NT2/D1 (cell line): ENCODE results near the gene PGAM1.
A peak's percentile ranks its signal among the peaks of the same experiment; 100 is the strongest.

Source experiments
- DNase-seq: peaks from one replicate; pipeline ENCODE4 v3.0.0-alpha.2; 2011; ENCODE audit warnings: low read depth, low spot score
- H3K27me3 ChIP-seq: 2 replicates; pipeline ENCODE4 v1.6.0; 2011; ENCODE audit warnings: mild to moderate bottlenecking; ENCODE audit not compliant: insufficient read length, insufficient read depth
- H3K36me3 ChIP-seq: 2 replicates; pipeline ENCODE4 v1.6.1; 2011; ENCODE audit warnings: mild to moderate bottlenecking, low read length, mixed read lengths; ENCODE audit not compliant: insufficient read depth, insufficient read length
- H3K4me1 ChIP-seq: 2 replicates; pipeline ENCODE4 v1.5.1; 2011; ENCODE audit not compliant: insufficient read depth, insufficient read length
- H3K4me3 ChIP-seq: 2 replicates; pipeline ENCODE4 v1.5.1; 2011; ENCODE audit warnings: low read depth; ENCODE audit not compliant: insufficient read length
- H3K9ac ChIP-seq: 2 replicates; pipeline ENCODE4 v1.6.0; 2011; ENCODE audit warnings: low read depth; ENCODE audit not compliant: insufficient read length
- H3K9me3 ChIP-seq: 2 replicates; pipeline ENCODE4 v1.5.1; 2011; ENCODE audit warnings: mild to moderate bottlenecking, low read length; ENCODE audit not compliant: insufficient read depth
- SUZ12 ChIP-seq: IDR thresholded peaks from 2 replicates; pipeline ENCODE4 v1.6.1; 2011; ENCODE audit not compliant: insufficient read length, insufficient read depth; ENCODE audit errors: extremely low read depth
- YY1 ChIP-seq: IDR thresholded peaks from 2 replicates; pipeline ENCODE4 v1.6.1; 2011; ENCODE audit not compliant: insufficient read length, insufficient read depth
- ZNF274 ChIP-seq: IDR thresholded peaks from 2 replicates; pipeline ENCODE4 v1.6.1; 2011; ENCODE audit warnings: mild to moderate bottlenecking, low read depth, low read length

The PGAM1 gene

GRCh38 chr10:97428572-97428981 lies 2.6 kb downstream of the PGAM1 start:
- no peaks in the 10 kb centered on the region for H3K9me3 ChIP-seq
- H3K27me3 ChIP-seq, result no peaks in the 10 kb centered on the region
- no peak for DNase-seq
- peak overlapping the region; percentile 22 for H3K4me3 ChIP-seq
- TF ChIP-seq YY1, result no peak
- no peak for TF ChIP-seq ZNF274
- no peak for TF ChIP-seq SUZ12
- no peaks in the 10 kb centered on the region for H3K4me1 ChIP-seq
- H3K36me3 ChIP-seq, result peaks cover 49% of the 10 kb centered on the region
- H3K9ac ChIP-seq, result peak overlapping the region; percentile 54

DNA sequence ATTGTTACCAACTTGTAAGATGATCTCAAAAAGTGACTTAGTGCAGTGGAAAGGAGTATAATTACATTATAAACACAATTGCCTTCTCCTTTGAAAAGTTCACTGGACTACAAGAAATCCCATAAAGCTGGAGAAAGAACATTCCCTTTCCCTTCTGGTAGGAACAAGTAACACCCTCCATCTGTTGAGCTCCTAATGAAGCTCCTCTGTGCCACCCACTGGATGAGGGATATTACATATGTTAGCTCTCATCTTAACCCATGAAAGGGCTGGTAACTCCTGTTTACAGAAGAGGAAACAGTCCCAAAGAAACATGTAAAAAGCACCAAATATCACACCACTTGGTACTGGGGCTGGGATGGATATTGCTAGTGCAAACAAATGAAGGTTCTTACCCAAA lies 8.1 kb downstream of the PGAM1 start:
- Histone ChIP-seq H3K9me3 (no peaks in the 10 kb centered on the region), H3K36me3 (peaks cover 66% of the 10 kb centered on the region), H3K4me3 (no peak overlapping the region), H3K4me1 (no peaks in the 10 kb centered on the region), H3K9ac (no peak overlapping the region), H3K27me3 (no peaks in the 10 kb centered on the region)
- no peak for TF ChIP-seq YY1
- no peak for TF ChIP-seq ZNF274
- TF ChIP-seq SUZ12, result no peak
- DNase-seq, result no peak

DNA sequence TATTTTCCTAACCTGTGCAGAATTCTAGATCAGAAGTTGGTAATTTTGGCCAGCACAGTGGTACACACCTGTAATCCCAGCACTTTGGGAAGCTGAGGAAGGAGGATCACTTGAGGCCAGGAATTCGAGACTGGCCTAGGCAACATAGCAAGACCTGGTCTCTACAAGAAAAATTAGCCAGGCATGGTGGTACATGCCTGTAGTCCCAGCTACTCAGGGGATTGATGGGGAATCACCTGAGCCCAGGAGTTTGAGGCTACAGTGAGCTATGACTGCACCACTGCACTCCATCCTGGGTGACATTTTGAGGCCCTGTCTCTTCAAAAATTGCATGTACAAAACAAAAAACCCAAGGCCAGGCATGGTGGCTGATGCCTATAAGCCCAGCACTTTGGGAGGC lies 8.6 kb downstream of the PGAM1 start:
- no peak overlapping the region for H3K9ac ChIP-seq
- no peak for DNase-seq
- H3K9me3 ChIP-seq, result no peaks in the 10 kb centered on the region
- H3K4me3 ChIP-seq, result no peak overlapping the region
- peaks cover 67% of the 10 kb centered on the region for H3K36me3 ChIP-seq
- no peak for TF ChIP-seq ZNF274
- no peak for TF ChIP-seq YY1
- no peak for TF ChIP-seq SUZ12
- H3K27me3 ChIP-seq, result no peaks in the 10 kb centered on the region
- H3K4me1 ChIP-seq, result no peaks in the 10 kb centered on the region

DNA sequence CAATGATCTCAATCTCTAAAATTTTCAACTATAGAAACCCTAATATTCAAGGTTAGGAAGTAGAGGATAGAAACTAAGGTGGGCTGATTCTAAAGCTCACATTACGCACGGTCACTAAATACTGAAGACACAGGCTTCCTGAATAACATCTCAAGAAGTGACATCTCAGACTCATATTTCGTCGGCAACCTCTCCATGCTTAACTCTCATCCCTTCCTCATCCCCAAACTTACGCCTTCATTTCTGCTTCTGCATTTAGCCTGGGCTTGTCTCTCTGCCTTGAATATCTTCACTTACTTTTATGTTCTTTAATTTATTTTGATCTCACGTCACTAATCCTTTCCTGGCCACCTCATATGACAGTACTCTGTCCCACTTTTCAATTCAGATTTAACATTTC lies 9.2 kb downstream of the PGAM1 start:
- no peak for TF ChIP-seq YY1
- TF ChIP-seq ZNF274, result no peak
- no peak for TF ChIP-seq SUZ12
- no peak overlapping the region for H3K9ac ChIP-seq
- no peaks in the 10 kb centered on the region for H3K27me3 ChIP-seq
- DNase-seq, result no peak
- no peaks in the 10 kb centered on the region for H3K4me1 ChIP-seq
- H3K36me3 ChIP-seq, result peaks cover 63% of the 10 kb centered on the region
- H3K4me3 ChIP-seq, result no peak overlapping the region
- no peaks in the 10 kb centered on the region for H3K9me3 ChIP-seq

DNA sequence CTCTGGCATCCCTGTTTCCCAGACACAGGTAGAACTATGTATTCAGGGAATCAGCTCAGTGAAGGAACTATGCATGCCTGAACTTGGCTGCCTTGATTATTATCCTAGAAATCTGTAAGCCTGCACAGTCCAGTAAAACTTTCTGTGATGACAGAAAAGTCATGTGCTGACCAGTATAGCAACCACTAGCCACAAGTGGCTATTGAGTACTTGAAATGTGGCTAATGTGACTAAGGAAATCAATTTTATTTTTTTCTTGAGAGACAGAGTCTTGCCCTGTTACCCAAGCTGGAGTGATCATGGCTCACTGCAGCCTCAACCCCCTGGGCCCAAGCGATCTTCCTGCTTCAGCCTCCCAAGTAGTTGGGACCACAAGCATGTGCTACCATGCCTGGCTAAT lies 16.3 kb downstream of the PGAM1 start:
- H3K36me3 ChIP-seq, result peaks cover 51% of the 10 kb centered on the region
- H3K4me1 ChIP-seq, result no peaks in the 10 kb centered on the region
- H3K4me3 ChIP-seq, result no peak overlapping the region
- no peaks in the 10 kb centered on the region for H3K9me3 ChIP-seq
- H3K9ac ChIP-seq, result no peak overlapping the region
- no peak for TF ChIP-seq ZNF274
- H3K27me3 ChIP-seq, result no peaks in the 10 kb centered on the region
- DNase-seq, result no peak

GRCh38 chr10:97444212-97444611 lies 18.2 kb downstream of the PGAM1 start:
- Histone ChIP-seq H3K4me3 (no peak overlapping the region), H3K9ac (no peak overlapping the region), H3K4me1 (no peaks in the 10 kb centered on the region)

GRCh38 chr10:97445357-97445721 lies 19.3 kb downstream of the PGAM1 start:
- TF ChIP-seq ZNF274 (no peak), YY1 (no peak), SUZ12 (no peak)
- H3K27me3 ChIP-seq, result no peaks in the 10 kb centered on the region
- DNase-seq, result no peak

More at GRCh38 chr10:97444212-97444611, 18.2 kb downstream of the PGAM1 start:
- DNase-seq, result no peak
- TF ChIP-seq ZNF274 (no peak), YY1 (no peak), SUZ12 (no peak)
- H3K36me3 ChIP-seq, result peaks cover 51% of the 10 kb centered on the region
- H3K27me3 ChIP-seq, result no peaks in the 10 kb centered on the region
- no peaks in the 10 kb centered on the region for H3K9me3 ChIP-seq

More at GRCh38 chr10:97445357-97445721, 19.3 kb downstream of the PGAM1 start:
- Histone ChIP-seq H3K9me3 (no peaks in the 10 kb centered on the region), H3K36me3 (peaks cover 48% of the 10 kb centered on the region), H3K9ac (peak overlapping the region; percentile 73), H3K4me1 (no peaks in the 10 kb centered on the region), H3K4me3 (peak overlapping the region; percentile 91)
